ENCODE measurements around the gene BLNK.

The BLNK gene

DNA sequence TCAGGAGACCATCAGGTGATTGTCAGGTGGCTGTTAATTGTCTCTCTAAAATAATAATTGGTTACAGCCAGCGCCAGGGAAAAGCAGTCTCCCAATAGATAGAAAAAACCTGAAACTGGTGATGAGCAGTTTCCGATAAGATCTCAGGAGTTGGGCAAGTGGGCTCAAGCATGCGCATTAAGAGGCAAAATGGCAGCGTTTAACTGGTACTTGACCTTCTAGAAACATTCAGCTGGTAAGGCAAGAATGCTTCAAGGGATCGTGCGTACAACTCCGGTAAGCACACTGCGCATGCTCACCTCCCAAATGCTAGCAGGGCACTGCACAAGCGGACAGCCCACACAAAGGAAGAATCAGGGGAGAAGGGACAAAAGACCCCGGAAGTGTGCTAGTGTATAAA, 48.5 kb downstream of the BLNK start:
- DNase-seq (ENCODE audit: low spot score) = no peak
- no peak for TF ChIP-seq CTCF (IDR thresholded peaks at IDR 0.05; ENCODE audit: extremely low read depth, insufficient read depth, missing control alignments)
- in situ Hi-C loops (cut with MboI; ENCODE audit: low pct_unique_long_range_greater_than_20kb, low sequenced_read_pairs, unreplicated experiment) = no loop called here

- in situ Hi-C loops (cut with MboI; ENCODE audit: low pct_unique_long_range_greater_than_20kb, low sequenced_read_pairs, unreplicated experiment) = no loop called here
- no peak for TF ChIP-seq CTCF (IDR thresholded peaks at IDR 0.05; ENCODE audit: extremely low read depth, insufficient read depth, missing control alignments)
- no peak for DNase-seq (ENCODE audit: low spot score)
These were observed 48.9 kb downstream of the BLNK start for GRCh38 chr10:96222441-96222840.

DNA sequence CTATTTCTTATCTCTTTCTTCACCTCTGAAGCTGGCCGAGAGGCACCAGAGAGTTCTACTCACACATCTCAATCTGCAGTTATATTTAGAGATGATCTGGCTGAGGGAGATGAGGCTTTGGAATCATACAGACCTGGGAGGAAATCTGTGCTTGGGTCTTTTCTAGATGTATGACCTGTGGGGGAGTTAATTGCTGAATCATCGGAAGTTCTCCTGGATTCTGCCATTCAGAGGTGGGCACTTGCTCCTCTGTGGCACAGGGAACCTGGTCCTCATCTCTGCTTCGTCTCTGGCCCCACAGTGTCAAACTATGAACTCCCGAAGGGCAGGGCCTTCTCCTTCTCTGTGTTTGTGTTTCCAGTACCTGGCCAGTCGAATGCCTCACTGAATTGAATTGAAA, 52.5 kb downstream of the BLNK start:
- in situ Hi-C loops (cut with MboI; ENCODE audit: low pct_unique_long_range_greater_than_20kb, low sequenced_read_pairs, unreplicated experiment) = loop anchor here (5.0 kb wide), 1 partner anchor 78 kb away; no protein-coding TSS in a partner anchor
- no peak for TF ChIP-seq CTCF (IDR thresholded peaks at IDR 0.05; ENCODE audit: extremely low read depth, insufficient read depth, missing control alignments)
- DNase-seq (ENCODE audit: low spot score) = no peak

GRCh38 chr10:96217711-96218110, 53.7 kb downstream of the BLNK start:
- in situ Hi-C loops (cut with MboI; ENCODE audit: low pct_unique_long_range_greater_than_20kb, low sequenced_read_pairs, unreplicated experiment) = loop anchor here (5.0 kb wide), 1 partner anchor 80 kb away; no protein-coding TSS in a partner anchor
- TF ChIP-seq CTCF (IDR thresholded peaks at IDR 0.05; ENCODE audit: extremely low read depth, insufficient read depth, missing control alignments) = no peak
- DNase-seq (ENCODE audit: low spot score) = no peak

GRCh38 chr10:96216775-96217174, 54.6 kb downstream of the BLNK start:
- in situ Hi-C loops (cut with MboI; ENCODE audit: low pct_unique_long_range_greater_than_20kb, low sequenced_read_pairs, unreplicated experiment) = loop anchor here (5.0 kb wide), 1 partner anchor 81 kb away; no protein-coding TSS in a partner anchor
- no peak for TF ChIP-seq CTCF (IDR thresholded peaks at IDR 0.05; ENCODE audit: extremely low read depth, insufficient read depth, missing control alignments)
- DNase-seq (ENCODE audit: low spot score) = no peak

DNA sequence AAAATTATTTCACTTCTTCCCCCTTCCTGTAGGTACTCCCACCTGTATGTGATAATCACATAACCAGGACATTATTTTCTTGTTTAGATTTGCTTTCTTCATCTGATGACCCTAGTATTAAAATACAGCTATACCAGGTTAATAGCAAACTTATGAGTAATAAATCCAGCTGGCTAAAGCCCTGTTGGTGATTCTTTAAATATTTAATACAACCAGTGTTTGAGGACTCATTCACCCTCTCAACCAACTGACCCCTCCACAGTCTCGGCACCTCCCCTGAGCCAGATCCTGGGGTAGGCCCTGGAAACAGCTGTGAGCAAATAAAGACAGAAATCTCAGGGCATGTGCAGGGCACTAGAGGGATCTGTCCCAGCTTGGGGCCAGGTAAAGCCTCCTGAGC, 58.5 kb downstream of the BLNK start:
- TF ChIP-seq CTCF (IDR thresholded peaks at IDR 0.05; ENCODE audit: extremely low read depth, insufficient read depth, missing control alignments) = no peak
- in situ Hi-C loops (cut with MboI; ENCODE audit: low pct_unique_long_range_greater_than_20kb, low sequenced_read_pairs, unreplicated experiment) = no loop called here
- DNase-seq (ENCODE audit: low spot score) = no peak

DNA sequence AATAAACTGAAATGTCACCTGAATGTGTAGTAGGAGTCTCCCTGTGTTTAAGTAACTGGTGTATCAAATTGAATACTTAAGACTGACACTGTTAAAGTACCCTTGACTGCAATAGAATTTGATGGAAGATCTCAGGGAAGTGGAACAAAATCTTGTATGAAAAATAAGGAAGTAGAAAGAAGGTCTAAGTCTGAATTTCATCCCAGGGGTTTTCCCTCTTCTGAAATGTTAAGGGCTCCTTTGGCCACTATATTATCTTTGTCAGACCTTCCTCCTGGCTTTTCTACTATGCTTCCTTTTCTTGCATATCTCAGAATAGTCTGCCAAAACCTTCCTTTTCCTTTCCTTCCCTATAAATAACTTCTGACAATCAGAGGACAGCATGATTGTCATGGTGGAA, 59.6 kb downstream of the BLNK start:
- DNase-seq (ENCODE audit: low spot score) = no peak
- in situ Hi-C loops (cut with MboI; ENCODE audit: low pct_unique_long_range_greater_than_20kb, low sequenced_read_pairs, unreplicated experiment) = no loop called here
- TF ChIP-seq CTCF (IDR thresholded peaks at IDR 0.05; ENCODE audit: extremely low read depth, insufficient read depth, missing control alignments) = no peak

Measured in GM13977 (cell line).